ENCODE results near the gene MRAS. TPM values are rescaled to one million over a fixed set of nuclear protein-coding genes. Genes with fewer than 3 reads are reported as not detected.

Gene MRAS
- total and polyA plus RNA-seq, 2 of the 4 experiments (the other 2 are of a cell fraction), result 59.3 to 60.6 TPM

DNA sequence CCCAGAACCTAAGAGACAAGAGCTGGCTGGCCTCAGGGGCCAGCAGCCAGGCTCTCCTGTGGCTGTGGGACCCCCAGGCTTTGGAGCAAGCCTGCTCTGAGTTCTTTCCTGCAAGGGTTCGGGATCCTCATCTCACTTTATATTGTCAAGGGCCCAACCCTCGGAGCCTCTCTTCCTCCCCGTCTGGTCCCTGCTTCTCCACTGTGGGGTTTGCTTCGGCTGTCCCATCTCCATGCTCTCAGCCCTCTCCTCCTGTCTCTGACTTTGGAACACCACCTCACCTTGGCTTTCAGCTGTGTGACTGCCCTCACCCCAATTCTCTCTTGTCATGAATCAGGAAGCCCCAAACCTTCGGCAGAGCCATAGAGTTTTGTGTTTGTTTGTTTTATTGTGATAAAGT, 30.0 kb downstream of the MRAS start:
- no peak overlapping the region for H2BK20ac ChIP-seq (ENCODE audit: low read depth, low read length)
- peaks cover 12% of the 10 kb centered on the region for H3K9me1 ChIP-seq (ENCODE audit: insufficient read depth, low read length)
- no peak overlapping the region for H4K91ac ChIP-seq (ENCODE audit: insufficient read depth, low read depth, low read length)
- H3K4me2 ChIP-seq (ENCODE audit: low read depth, low read length), result no peak overlapping the region
- no peak overlapping the region for H3K9ac ChIP-seq (ENCODE audit: low read depth, low read length)
- H2AK9ac ChIP-seq (replicated peaks; ENCODE audit: low read depth, low read length, poor library complexity), result no peak overlapping the region
- peaks cover 25 to 32% of the 10 kb centered on the region in 2 experiments for H3K79me1 ChIP-seq (ENCODE audit: low read depth in 1 of 2, low read length in 2 of 2)
- no peak overlapping the region for H2AK5ac ChIP-seq (ENCODE audit: low read depth, low read length)
- no peak overlapping the region for H3K14ac ChIP-seq (replicated peaks; ENCODE audit: low read depth, low read length)
- no peak for DNase-seq
- H4K20me1 ChIP-seq (ENCODE audit: insufficient read depth, low read length), result no peaks in the 10 kb centered on the region
- no CpG with 5 or more reads among the region's 5 CpGs for WGBS, 2 experiments (ENCODE audit: extremely low coverage in 2 of 2, insufficient read length in 1 of 2)
- no peak overlapping the region for H2AFZ ChIP-seq (replicated peaks; ENCODE audit: low read length, poor library complexity)
- intact Hi-C loops (cut with micrococcal nuclease), result no loop called here
- peaks cover 4% of the 10 kb centered on the region for H3K36me3 ChIP-seq (ENCODE audit: control insufficient read depth, insufficient read depth, low read length)
- no peak overlapping the region for H3K4me3 ChIP-seq (ENCODE audit: insufficient read depth, low read depth, low read length)
- no TSS peak for BruUV-seq (replicated peaks)
- no peak overlapping the region for H3K56ac ChIP-seq (ENCODE audit: extremely low read depth, insufficient read depth, low read length)
- H3K27me3 ChIP-seq (ENCODE audit: control insufficient read depth, insufficient read depth, low read length), result no peaks in the 10 kb centered on the region
- no peak overlapping the region for H2BK15ac ChIP-seq (ENCODE audit: low read depth, low read length)
- no peak overlapping the region for H4K8ac ChIP-seq (ENCODE audit: low read depth in 2 of 2, low read length in 2 of 2)
- no peak for TF ChIP-seq RFX5 (IDR thresholded peaks at IDR 0.05; ENCODE audit: low read depth, low read length)
- no peak for TF ChIP-seq SMC3 (IDR thresholded peaks at IDR 0.05; ENCODE audit: low read depth, low read length)
- no peak for TF ChIP-seq RAD21 (IDR thresholded peaks at IDR 0.05; ENCODE audit: low read length)
- no peak for TF ChIP-seq MXI1 (IDR thresholded peaks at IDR 0.05; ENCODE audit: borderline replicate concordance, low read depth, low read length)
- no peak for TF ChIP-seq BHLHE40 (IDR thresholded peaks at IDR 0.05; ENCODE audit: low read depth, low read length)
- no peak for TF ChIP-seq CEBPB (IDR thresholded peaks at IDR 0.05; ENCODE audit: low read depth, low read length)
- TF ChIP-seq FOS (IDR thresholded peaks at IDR 0.05; ENCODE audit: low read depth, low read length), result no peak
- no peak for TF ChIP-seq POLR2A (IDR thresholded peaks at IDR 0.05; ENCODE audit: low read depth, low read length)
- no peak for TF ChIP-seq MAFK (IDR thresholded peaks at IDR 0.05; ENCODE audit: low read depth, low read length)
- TF ChIP-seq NFE2L2 (IDR thresholded peaks at IDR 0.05; ENCODE audit: low read depth, low read length), result no peak
- TF ChIP-seq, protein P1, sequence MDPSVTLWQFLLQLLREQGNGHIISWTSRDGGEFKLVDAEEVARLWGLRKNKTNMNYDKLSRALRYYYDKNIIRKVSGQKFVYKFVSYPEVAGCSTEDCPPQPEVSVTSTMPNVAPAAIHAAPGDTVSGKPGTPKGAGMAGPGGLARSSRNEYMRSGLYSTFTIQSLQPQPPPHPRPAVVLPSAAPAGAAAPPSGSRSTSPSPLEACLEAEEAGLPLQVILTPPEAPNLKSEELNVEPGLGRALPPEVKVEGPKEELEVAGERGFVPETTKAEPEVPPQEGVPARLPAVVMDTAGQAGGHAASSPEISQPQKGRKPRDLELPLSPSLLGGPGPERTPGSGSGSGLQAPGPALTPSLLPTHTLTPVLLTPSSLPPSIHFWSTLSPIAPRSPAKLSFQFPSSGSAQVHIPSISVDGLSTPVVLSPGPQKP (IDR thresholded peaks at IDR 0.05; ENCODE audit: borderline replicate concordance, low read depth, low read length), result no peak
- TF ChIP-seq MAZ (IDR thresholded peaks at IDR 0.05; ENCODE audit: borderline replicate concordance, low read depth, low read length), result no peak
- TF ChIP-seq CHD1 (IDR thresholded peaks at IDR 0.05; ENCODE audit: low read depth, low read length), result no peak
- TF ChIP-seq USF2 (IDR thresholded peaks at IDR 0.05; ENCODE audit: low read depth, low read length), result no peak
- TF ChIP-seq RCOR1 (IDR thresholded peaks at IDR 0.05; ENCODE audit: insufficient replicate concordance, low read length), result no peak
- H3K9me3 ChIP-seq (ENCODE audit: control insufficient read depth, insufficient read depth, low read length), result no peaks in the 10 kb centered on the region
- H4K5ac ChIP-seq (ENCODE audit: low read depth, low read length), result no peak overlapping the region
- ChIA-PET CTCF (no interaction called here), POLR2A (ENCODE audit: unreplicated experiment) (no interaction called here)
- no peak overlapping the region for H3K18ac ChIP-seq (ENCODE audit: low read depth, low read length)
- dilution Hi-C loops (cut with HindIII; ENCODE audit: low sequenced_read_pairs, unreplicated experiment), result no loop called here
- in situ Hi-C loops (cut with MboI; ENCODE audit: low sequenced_read_pairs), result no loop called here
- no peak overlapping the region for H2BK5ac ChIP-seq (ENCODE audit: low read depth, low read length, poor library complexity, severe bottlenecking)
- no peak overlapping the region for H3K27ac ChIP-seq (ENCODE audit: insufficient read depth, low read length)
- H3K4ac ChIP-seq (ENCODE audit: low read depth, low read length), result no peak overlapping the region
- H2BK120ac ChIP-seq (ENCODE audit: low read depth, low read length), result no peak overlapping the region
- H3K4me1 ChIP-seq (ENCODE audit: control insufficient read depth, insufficient read depth, low read length), result peaks cover 12% of the 10 kb centered on the region
- ATAC-seq (ENCODE audit: low read depth), result no peak
- no peak overlapping the region for H3K23ac ChIP-seq (ENCODE audit: low read depth, low read length)
